HUES6 (cell line): Measurements from ENCODE around the gene AGTR1.

Experiments used
- H3K27ac ChIP-seq: 2 replicates; pipeline ENCODE4 v1.7.0; 2013; ENCODE audit warnings: low read depth, mild to moderate bottlenecking, low read length, inconsistent platforms
- H3K27me3 ChIP-seq: 2 replicates; pipeline ENCODE4 v1.6.1; 2013; ENCODE audit warnings: low read length; ENCODE audit not compliant: control insufficient read depth, insufficient read depth
- H3K36me3 ChIP-seq: 2 replicates; pipeline ENCODE4 v1.6.1; 2013; ENCODE audit warnings: low read length; ENCODE audit not compliant: control insufficient read depth, insufficient read depth
- H3K4me1 ChIP-seq: 2 replicates; pipeline ENCODE4 v1.6.1; 2013; ENCODE audit warnings: low read length; ENCODE audit not compliant: control insufficient read depth, insufficient read depth
- H3K4me3 ChIP-seq: 2 replicates; pipeline ENCODE4 v1.5.1; 2013; ENCODE audit warnings: low read depth, low read length
- H3K9ac ChIP-seq: one replicate; pipeline ENCODE4 v1.6.1; 2013; ENCODE audit warnings: mild to moderate bottlenecking, low read length
- H3K9me3 ChIP-seq: 2 replicates; pipeline ENCODE4 v1.6.1; 2013; ENCODE audit warnings: low read depth, low read length; ENCODE audit not compliant: control insufficient read depth, insufficient read depth

AGTR1 gene

GRCh38 chr3:148720873-148721272, 23.2 kb downstream of the AGTR1 start:
- no peak overlapping the region for H3K4me3 ChIP-seq
- H3K27me3 ChIP-seq = no peaks in the 10 kb centered on the region
- H3K9me3 ChIP-seq = no peaks in the 10 kb centered on the region
- no peaks in the 10 kb centered on the region for H3K36me3 ChIP-seq
- no peak overlapping the region for H3K9ac ChIP-seq
- 0 out of 2 replicates have a peak, but pooled peaks cover 5% of the 10 kb centered on the region for H3K4me1 ChIP-seq
- no peak overlapping the region for H3K27ac ChIP-seq

GRCh38 chr3:148723631-148724030, 25.9 kb downstream of the AGTR1 start:
- H3K27ac ChIP-seq = no peak overlapping the region
- H3K4me3 ChIP-seq = no peak overlapping the region
- no peaks in the 10 kb centered on the region for H3K27me3 ChIP-seq
- H3K9ac ChIP-seq = no peak overlapping the region
- 0 out of 2 replicates have a peak, but pooled peaks cover 5% of the 10 kb centered on the region for H3K4me1 ChIP-seq
- no peaks in the 10 kb centered on the region for H3K36me3 ChIP-seq
- H3K9me3 ChIP-seq = no peaks in the 10 kb centered on the region

- no peak overlapping the region for H3K9ac ChIP-seq
- H3K9me3 ChIP-seq = no peaks in the 10 kb centered on the region
- no peaks in the 10 kb centered on the region for H3K27me3 ChIP-seq
- H3K4me3 ChIP-seq = no peak overlapping the region
- H3K27ac ChIP-seq = no peak overlapping the region
- no peaks in the 10 kb centered on the region for H3K36me3 ChIP-seq
- H3K4me1 ChIP-seq = no peaks in the 10 kb centered on the region
Measured at GRCh38 chr3:148727231-148727630, 29.5 kb downstream of the AGTR1 start.

- no peaks in the 10 kb centered on the region for H3K36me3 ChIP-seq
- H3K9me3 ChIP-seq = no peaks in the 10 kb centered on the region
- H3K27me3 ChIP-seq = no peaks in the 10 kb centered on the region
- H3K27ac ChIP-seq = no peak overlapping the region
- no peak overlapping the region for H3K4me3 ChIP-seq
- no peak overlapping the region for H3K9ac ChIP-seq
- H3K4me1 ChIP-seq = no peaks in the 10 kb centered on the region
Measured at GRCh38 chr3:148728753-148729152, 31.1 kb downstream of the AGTR1 start.

- no peaks in the 10 kb centered on the region for H3K27me3 ChIP-seq
- H3K27ac ChIP-seq = no peak overlapping the region
- no peak overlapping the region for H3K9ac ChIP-seq
- H3K9me3 ChIP-seq = no peaks in the 10 kb centered on the region
- H3K36me3 ChIP-seq = no peaks in the 10 kb centered on the region
- H3K4me1 ChIP-seq = no peaks in the 10 kb centered on the region
- H3K4me3 ChIP-seq = no peak overlapping the region
Measured at GRCh38 chr3:148729476-148730055, 31.9 kb downstream of the AGTR1 start.

- no peaks in the 10 kb centered on the region for H3K36me3 ChIP-seq
- no peak overlapping the region for H3K9ac ChIP-seq
- no peaks in the 10 kb centered on the region for H3K9me3 ChIP-seq
- H3K27ac ChIP-seq = no peak overlapping the region
- no peaks in the 10 kb centered on the region for H3K4me1 ChIP-seq
- H3K27me3 ChIP-seq = no peaks in the 10 kb centered on the region
- no peak overlapping the region for H3K4me3 ChIP-seq
Measured at GRCh38 chr3:148730676-148731075, 33.0 kb downstream of the AGTR1 start.

GRCh38 chr3:148735597-148735996, 37.9 kb downstream of the AGTR1 start:
- Histone ChIP-seq H3K4me3 (no peak overlapping the region), H3K36me3 (no peaks in the 10 kb centered on the region), H3K9ac (no peak overlapping the region), H3K9me3 (no peaks in the 10 kb centered on the region), H3K4me1 (no peaks in the 10 kb centered on the region), H3K27ac (no peak overlapping the region), H3K27me3 (no peaks in the 10 kb centered on the region)

GRCh38 chr3:148736086-148736485, 38.4 kb downstream of the AGTR1 start:
- no peak overlapping the region for H3K27ac ChIP-seq
- no peaks in the 10 kb centered on the region for H3K36me3 ChIP-seq
- no peak overlapping the region for H3K4me3 ChIP-seq
- H3K4me1 ChIP-seq = no peaks in the 10 kb centered on the region
- no peaks in the 10 kb centered on the region for H3K27me3 ChIP-seq
- no peaks in the 10 kb centered on the region for H3K9me3 ChIP-seq
- no peak overlapping the region for H3K9ac ChIP-seq

- Histone ChIP-seq H3K4me3 (no peak overlapping the region), H3K27me3 (no peaks in the 10 kb centered on the region), H3K36me3 (no peaks in the 10 kb centered on the region), H3K9ac (no peak overlapping the region), H3K4me1 (no peaks in the 10 kb centered on the region), H3K27ac (no peak overlapping the region), H3K9me3 (no peaks in the 10 kb centered on the region)
Measured at GRCh38 chr3:148737104-148737530, 39.4 kb downstream of the AGTR1 start.

GRCh38 chr3:148739720-148740119, 42.0 kb downstream of the AGTR1 start:
- Histone ChIP-seq H3K36me3 (no peaks in the 10 kb centered on the region), H3K9ac (no peak overlapping the region), H3K9me3 (no peaks in the 10 kb centered on the region), H3K4me3 (no peak overlapping the region), H3K4me1 (no peaks in the 10 kb centered on the region), H3K27ac (no peak overlapping the region), H3K27me3 (no peaks in the 10 kb centered on the region)

- no peaks in the 10 kb centered on the region for H3K9me3 ChIP-seq
- no peak overlapping the region for H3K4me3 ChIP-seq
- no peaks in the 10 kb centered on the region for H3K27me3 ChIP-seq
- H3K9ac ChIP-seq = no peak overlapping the region
- no peaks in the 10 kb centered on the region for H3K36me3 ChIP-seq
- no peak overlapping the region for H3K27ac ChIP-seq
- H3K4me1 ChIP-seq = no peaks in the 10 kb centered on the region
Measured at GRCh38 chr3:148740291-148740690, 42.6 kb downstream of the AGTR1 start.

- Histone ChIP-seq H3K9me3 (no peaks in the 10 kb centered on the region), H3K4me1 (no peaks in the 10 kb centered on the region), H3K4me3 (no peak overlapping the region), H3K36me3 (no peaks in the 10 kb centered on the region), H3K27ac (no peak overlapping the region), H3K9ac (no peak overlapping the region), H3K27me3 (no peaks in the 10 kb centered on the region)
Measured at GRCh38 chr3:148741219-148741618, 43.5 kb downstream of the AGTR1 start.
